K562 (cell line): Measurements from ENCODE around the gene PLSCR5. TPM values are rescaled to one million over a fixed set of nuclear protein-coding genes. Genes with fewer than 3 reads are reported as not detected.

Experiments used
- ATAC-seq: fragments of 200-7000 bp; cut with Tn5 transposase; 3 replicates; pipeline ENCODE4 v1.9.1; 2020; ENCODE audit warnings: moderate library complexity
- BruUV-seq: library from RNA; stranded (reverse); fragments of 400-500 nt; replicated peaks from 2 replicates; lab custom pipeline; 2021; lab: Mats Ljungman, UMichigan
- CTCF ChIA-PET: fragments of 300-600 bp; formaldehyde crosslinking; extraction: SDS; loops from one replicate; lab custom pipeline; 2021; ENCODE audit warnings: low intra/inter-chr PET ratio; lab: Yijun Ruan, JAX
- POLR2A ChIA-PET: fragments of 300-600, 350-650 bp; sonication (Branson Sonifier 250); formaldehyde crosslinking; extraction: SDS; loops from one replicate; lab custom pipeline; 2021; ENCODE audit warnings: antibody characterized with exemption, inconsistent platforms; lab: Yijun Ruan, JAX
- DNase-seq, 4 experiments: peaks; one replicate each; pipeline versions ENCODE4 v3.0.0 to v3.0.0-alpha.2; 2011 to 2018; ENCODE audit warnings: low spot score in 3 of 4, mixed read lengths in 3 of 4; ENCODE audit errors: extremely low read depth in 1 of 4
- FAIRE-seq: peaks from 2 replicates; lab custom pipeline; 2011; peaks lifted over from hg19 to GRCh38; lab: Jason Lieb, UNC
- H2AFZ ChIP-seq: 2 replicates; pipeline ENCODE4 v1.6.0; 2011; ENCODE audit warnings: low read depth, low read length, control low read depth, inconsistent platforms
- H3K27ac ChIP-seq: fragments of 200-600 bp; 3 replicates; pipeline ENCODE4 v1.8.0; 2011; ENCODE audit warnings: low read depth, mild to moderate bottlenecking, control low read depth, inconsistent platforms, low read length, moderate library complexity, mixed read lengths; ENCODE audit errors: extremely low read depth
- H3K27me3 ChIP-seq, 2 experiments: fragments of 300-600 bp in 1 of 2; 2 replicates in 1 of 2; 3 replicates in 1 of 2; pipeline versions ENCODE4 v1.6.0 to v1.8.0; 2011; ENCODE audit warnings: inconsistent platforms in 2 of 2, low read length in 2 of 2, mild to moderate bottlenecking in 1 of 2, mixed read lengths in 1 of 2, moderate library complexity in 1 of 2; ENCODE audit not compliant: control insufficient read depth in 2 of 2, insufficient read depth in 2 of 2
- H3K36me3 ChIP-seq: fragments of 300-600 bp; 3 replicates; pipeline ENCODE4 v1.8.0; 2011; ENCODE audit warnings: mild to moderate bottlenecking, low read length, inconsistent platforms; ENCODE audit not compliant: control insufficient read depth, insufficient read depth
- H3K4me1 ChIP-seq, 2 experiments: fragments of 200-600 bp in 1 of 2; replicated peaks in 1 of 2; 2 replicates in 1 of 2; 3 replicates in 1 of 2; pipeline versions ENCODE4 v1.5.1 to v1.8.0; 2011; ENCODE audit warnings: inconsistent platforms in 2 of 2, low read length in 2 of 2, mild to moderate bottlenecking in 1 of 2, mixed read lengths in 1 of 2, moderate library complexity in 1 of 2; ENCODE audit not compliant: control insufficient read depth in 2 of 2, insufficient read depth in 2 of 2
- H3K4me2 ChIP-seq: 2 replicates; pipeline ENCODE4 v1.6.1; 2011; ENCODE audit warnings: low read length, control low read depth, inconsistent platforms, mixed read lengths; ENCODE audit not compliant: insufficient read depth
- H3K4me3 ChIP-seq: fragments of 200-600 bp; sonication (generic), shearing (Covaris generic); 2 replicates; pipeline ENCODE4 v1.5.1; 2016; ENCODE audit warnings: control low read depth, inconsistent platforms
- H3K79me2 ChIP-seq: fragments of 200-600 bp; 3 replicates; pipeline ENCODE4 v1.8.0; 2011; ENCODE audit warnings: low read length, inconsistent platforms; ENCODE audit not compliant: control insufficient read depth, insufficient read depth
- H3K9ac ChIP-seq, 2 experiments: 2 replicates each; pipeline versions ENCODE4 v1.6.0 to v1.6.1; 2011; ENCODE audit warnings: low read depth in 2 of 2, low read length in 2 of 2, control low read depth in 1 of 2, inconsistent platforms in 1 of 2, mild to moderate bottlenecking in 1 of 2, mixed read lengths in 1 of 2; ENCODE audit not compliant: insufficient read depth in 1 of 2
- H3K9me1 ChIP-seq: one replicate; pipeline ENCODE4 v1.6.0; 2011; ENCODE audit warnings: inconsistent platforms, mild to moderate bottlenecking, low read length, moderate library complexity; ENCODE audit not compliant: control insufficient read depth, insufficient read depth
- H3K9me3 ChIP-seq: replicated peaks from 2 replicates; pipeline ENCODE4 v1.5.1; 2011; ENCODE audit warnings: low read depth, low read length, inconsistent platforms; ENCODE audit not compliant: control insufficient read depth, insufficient read depth
- H4K20me1 ChIP-seq: replicated peaks from 2 replicates; pipeline ENCODE4 v1.6.1; 2011; ENCODE audit warnings: low read length, inconsistent platforms, mixed read lengths; ENCODE audit not compliant: control insufficient read depth, insufficient read depth
- ATF3 ChIP-seq, 2 experiments: fragments of 450-650 bp in 1 of 2; sonication (generic) in 1 of 2; formaldehyde crosslinking in 1 of 2; IDR thresholded peaks in 1 of 2; conservative IDR thresholded peaks in 1 of 2; 2 replicates each; pipeline versions ENCODE4 v1.6.1 to v1.8.1; 2016 to 2023; ENCODE audit warnings: mild to moderate bottlenecking in 2 of 2, moderate library complexity in 2 of 2, inconsistent platforms in 1 of 2, missing genetic modification reagents in 1 of 2
- ATF7 ChIP-seq: fragments of 450-650 bp; IDR thresholded peaks from 2 replicates; pipeline ENCODE4 v1.7.1; 2014; ENCODE audit warnings: mild to moderate bottlenecking, moderate library complexity
- EP400 ChIP-seq: fragments of 450-650 bp; IDR thresholded peaks from 2 replicates; pipeline ENCODE4 v1.6.1; 2017; ENCODE audit warnings: antibody characterized with exemption, mild to moderate bottlenecking, moderate library complexity
- MAX ChIP-seq: sonication (generic); formaldehyde crosslinking; IDR thresholded peaks from 2 replicates; pipeline ENCODE4 v1.9.0; 2022; ENCODE audit warnings: mild to moderate bottlenecking, missing genetic modification reagents
- MBD2 ChIP-seq: sonication (generic); IDR thresholded peaks from 2 replicates; pipeline ENCODE4 v1.6.1; 2016; ENCODE audit warnings: low read depth, borderline replicate concordance
- PHTF2 ChIP-seq: fragments of 250-450 bp; sonication (Bioruptor Pico); IDR thresholded peaks from 2 replicates; pipeline ENCODE4 v1.5.0; 2021; ENCODE audit warnings: mild to moderate bottlenecking
- SMARCA4 ChIP-seq: fragments of 450-650 bp; IDR thresholded peaks from 2 replicates; pipeline ENCODE4 v1.6.1; 2016
- SOX6 ChIP-seq: fragments of 450-650 bp; IDR thresholded peaks from 2 replicates; pipeline ENCODE4 v1.6.1; 2014; ENCODE audit warnings: mild to moderate bottlenecking
- UBTF ChIP-seq, 2 experiments: IDR thresholded peaks; 2 replicates each; pipeline ENCODE4 v1.6.1; 2012; ENCODE audit warnings: improper control_type of control experiment in 2 of 2, low read depth in 2 of 2, low read length in 2 of 2, borderline replicate concordance in 1 of 2
- ZFP36 ChIP-seq: fragments of 150-350 bp; IDR thresholded peaks from 2 replicates; pipeline ENCODE4 v1.6.1; 2018; ENCODE audit warnings: low read length, low read depth; ENCODE audit not compliant: partially characterized antibody
- ZNF134 ChIP-seq: fragments of 250-450 bp; sonication (Bioruptor Pico); conservative IDR thresholded peaks from 2 replicates; pipeline ENCODE4 v1.4.0; 2020
- ZNF316 ChIP-seq: fragments of 450-650 bp; IDR thresholded peaks from 2 replicates; pipeline ENCODE4 v1.6.1; 2016
- ZNF586 ChIP-seq: fragments of 450-650 bp; formaldehyde crosslinking; conservative IDR thresholded peaks from 2 replicates; pipeline ENCODE4 v1.4.0; 2020; ENCODE audit warnings: mild to moderate bottlenecking, moderate library complexity
- ZNF707 ChIP-seq: fragments of 250-450 bp; sonication (Bioruptor Pico); conservative IDR thresholded peaks from 2 replicates; pipeline ENCODE4 v1.8.0; 2022; ENCODE audit warnings: inconsistent platforms, mild to moderate bottlenecking, moderate library complexity
- whole genome bisulfite sequencing: fragments of 100-300 bp; shearing (Covaris generic); methylation state at CpG from one replicate; pipeline ENCODE4 v1.1.6; 2016; ENCODE audit warnings: low coverage, mixed read lengths; ENCODE audit not compliant: insufficient coverage; ENCODE audit errors: missing lambda C conversion rate; 5-methylcytosine and 5-hydroxymethylcytosine counted together
- in situ Hi-C: fragments of 300-500 bp; cut with MboI; formaldehyde crosslinking; loops from 4 replicates; pipeline ENCODE4 v1.15.0; 2018; ENCODE audit warnings: inconsistent platforms, mixed read lengths
- intact Hi-C: fragments of 100-400 bp; cut with micrococcal nuclease; formaldehyde crosslinking; loops from 2 replicates; pipeline ENCODE4 v1.14.2; 2022
- polyA plus RNA-seq, 8 experiments: library from polyadenylated mRNA; depleted of rRNA in 4 of 8; stranded (reverse) in 5 of 8; unstranded in 3 of 8; fragments of >200 nt; fragmentation: Nextera tagmentation in 2 of 8; fragmentation: Illumina TruSeq in 1 of 8; extraction: Ambion mirVana in 2 of 8; extraction: Trizol in 1 of 8; gene quantifications; 2 replicates each; pipeline versions ENCODE4 v1.2.1 to v1.2.3, GENCODE V29; 2011 to 2014; ENCODE audit warnings: inconsistent platforms in 1 of 8, missing spikeins in 1 of 8
- total RNA-seq, 7 experiments: library from RNA; depleted of rRNA in 6 of 7; stranded (reverse); fragments of >200 nt in 6 of 7; fragmentation: Illumina TruSeq in 2 of 7; extraction: Trizol in 2 of 7; gene quantifications; 2 replicates each; pipeline versions ENCODE4 v1.2.1 to v1.2.3, GENCODE V29; 2011 to 2021; ENCODE audit warnings: low replicate concordance in 1 of 7

Gene PLSCR5
- total and polyA plus RNA-seq, 9 of the 15 experiments (the other 6 are each of a cell fraction or from before 2014, with no cell fraction given), result not detected

GRCh38 chr3:146537603-146538002 is 67.5 kb downstream of the PLSCR5 start:
- no TSS peak for BruUV-seq
- no peak for FAIRE-seq
- ATAC-seq, result no peak

More at GRCh38 chr3:146537603-146538002, 67.5 kb downstream of the PLSCR5 start:
- H3K9me1 ChIP-seq, result no peaks in the 10 kb centered on the region
- CTCF ChIA-PET, result no interaction called here
- 0 out of 2 replicates have a peak, but pooled peaks cover 5% of the 10 kb centered on the region for H4K20me1 ChIP-seq
- no peak overlapping the region for H3K27ac ChIP-seq
- no peak overlapping the region for H2AFZ ChIP-seq
- in situ Hi-C loops, result no loop called here
- no peak overlapping the region for H3K4me3 ChIP-seq
- H3K9me3 ChIP-seq, result no peaks in the 10 kb centered on the region
- WGBS, result 78% methylated on average over 3 of the region's 3 CpGs
- H3K79me2 ChIP-seq, result peaks cover 66% of the 10 kb centered on the region
- peaks cover 0 to 17% of the 10 kb centered on the region in 2 experiments; a peak in 3 of 5 replicates for H3K4me1 ChIP-seq
- no peak for DNase-seq
- no peak for TF ChIP-seq ZFP36
- TF ChIP-seq SOX6, result no peak
- no peak for TF ChIP-seq MBD2
- no peak for TF ChIP-seq ZNF316
- TF ChIP-seq ATF3 (IDR thresholded peaks at IDR 0.05), result peak; percentile 82
- no peak for TF ChIP-seq ATF3 (CRISPR knock-in tag; conservative IDR thresholded peaks at IDR 0.05)
- no peak for TF ChIP-seq EP400
- TF ChIP-seq ZNF586 (CRISPR knock-in tag), result no peak
- TF ChIP-seq UBTF (IDR thresholded peaks at IDR 0.05; ENCODE audit: borderline replicate concordance in 1 of 2, low read depth in 2 of 2, low read length in 2 of 2), result no peak
- no peak for TF ChIP-seq SMARCA4
- TF ChIP-seq MAX (CRISPR knock-in tag), result no peak
- TF ChIP-seq ATF7, result peak; percentile 64; the same call in 1 of the 2 replicates
- TF ChIP-seq ZNF134, result no peak
- TF ChIP-seq PHTF2 (CRISPR knock-in tag), result no peak
- no peak for TF ChIP-seq ZNF707 (CRISPR knock-in tag)
- TF ChIP-seq, all 486 proteins: peak for 2
- intact Hi-C loops, result no loop called here
- Histone ChIP-seq H3K27me3 (no peaks in the 10 kb centered on the region), H3K4me2 (no peak overlapping the region), H3K36me3 (peaks cover 42% of the 10 kb centered on the region), H3K9ac (no peak overlapping the region)
- POLR2A ChIA-PET, result no interaction called here
